ENCODE results near the gene MYOM1.

DNA sequence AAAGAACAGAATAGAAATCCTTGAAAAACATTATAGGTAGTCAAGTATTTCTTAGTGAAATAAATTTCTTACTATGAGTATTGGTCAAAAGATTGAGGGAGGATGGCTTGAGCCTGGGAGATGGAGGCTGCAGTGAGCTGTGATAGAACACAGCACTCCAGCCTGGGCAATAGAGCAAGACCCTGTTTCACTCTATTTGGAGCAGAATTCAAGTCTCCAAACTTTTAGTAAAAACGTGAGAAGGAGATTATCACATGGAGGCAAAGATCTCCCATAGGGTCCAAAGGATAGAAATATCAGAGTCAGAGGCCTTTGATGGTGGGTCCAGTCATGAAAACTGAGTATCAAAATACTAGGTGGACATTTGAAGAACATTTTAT is 25.4 kb upstream of the MYOM1 start:
- TF ChIP-seq ZNF274 (IDR thresholded peaks at IDR 0.05; ENCODE audit: low read depth, low read length) (no peak), SUZ12 (IDR thresholded peaks at IDR 0.05; ENCODE audit: extremely low read depth, insufficient read depth, insufficient read length) (no peak), YY1 (IDR thresholded peaks at IDR 0.05; ENCODE audit: insufficient read depth, insufficient read length) (no peak)
